ENCODE results near the gene SHMT2.

SHMT2 gene

GRCh38 chr12:57266681-57267080 lies 37.2 kb downstream of the SHMT2 start:
- ATAC-seq = no peak
- no peak for TF ChIP-seq ZFP3 (CRISPR knock-in tag; IDR thresholded peaks at IDR 0.05)
- no peak for TF ChIP-seq TSHZ2 (CRISPR knock-in tag; IDR thresholded peaks at IDR 0.05)
- no peak for TF ChIP-seq ARNTL (CRISPR knock-in tag; IDR thresholded peaks at IDR 0.05; ENCODE audit: borderline replicate concordance, low read depth)
- no peak for TF ChIP-seq ZNF565 (CRISPR knock-in tag; conservative IDR thresholded peaks at IDR 0.05; ENCODE audit: low read depth)
- no peak for TF ChIP-seq SNAI2 (CRISPR knock-in tag; IDR thresholded peaks at IDR 0.05)
- no peak for TF ChIP-seq ZFP30 (CRISPR knock-in tag; IDR thresholded peaks at IDR 0.05)
- no peak for TF ChIP-seq GLIS3 (CRISPR knock-in tag; IDR thresholded peaks at IDR 0.05)
- no peak for TF ChIP-seq CREB5 (CRISPR knock-in tag; IDR thresholded peaks at IDR 0.05; ENCODE audit: low read depth)
- TF ChIP-seq OSR1 (CRISPR knock-in tag; IDR thresholded peaks at IDR 0.05) = no peak
- no peak for TF ChIP-seq RARB (CRISPR knock-in tag; IDR thresholded peaks at IDR 0.05)
- TF ChIP-seq ZC3H10 (CRISPR knock-in tag; IDR thresholded peaks at IDR 0.05) = no peak
- no peak for TF ChIP-seq TCF4 (CRISPR knock-in tag; IDR thresholded peaks at IDR 0.05; ENCODE audit: borderline replicate concordance)

- TF ChIP-seq CSDC2 (CRISPR knock-in tag; IDR thresholded peaks at IDR 0.05) = no peak
- TF ChIP-seq ZNF70 (CRISPR knock-in tag; IDR thresholded peaks at IDR 0.05) = no peak
- no peak for TF ChIP-seq ZFP30 (CRISPR knock-in tag; IDR thresholded peaks at IDR 0.05)
- TF ChIP-seq CREB5 (CRISPR knock-in tag; IDR thresholded peaks at IDR 0.05; ENCODE audit: low read depth) = no peak
- no peak for TF ChIP-seq ZNF565 (CRISPR knock-in tag; conservative IDR thresholded peaks at IDR 0.05; ENCODE audit: low read depth)
- TF ChIP-seq OSR1 (CRISPR knock-in tag; IDR thresholded peaks at IDR 0.05) = no peak
- TF ChIP-seq PPARA (CRISPR knock-in tag; IDR thresholded peaks at IDR 0.05; ENCODE audit: borderline replicate concordance) = no peak
- TF ChIP-seq ZFP3 (CRISPR knock-in tag; IDR thresholded peaks at IDR 0.05) = no peak
- TF ChIP-seq, protein P1, sequence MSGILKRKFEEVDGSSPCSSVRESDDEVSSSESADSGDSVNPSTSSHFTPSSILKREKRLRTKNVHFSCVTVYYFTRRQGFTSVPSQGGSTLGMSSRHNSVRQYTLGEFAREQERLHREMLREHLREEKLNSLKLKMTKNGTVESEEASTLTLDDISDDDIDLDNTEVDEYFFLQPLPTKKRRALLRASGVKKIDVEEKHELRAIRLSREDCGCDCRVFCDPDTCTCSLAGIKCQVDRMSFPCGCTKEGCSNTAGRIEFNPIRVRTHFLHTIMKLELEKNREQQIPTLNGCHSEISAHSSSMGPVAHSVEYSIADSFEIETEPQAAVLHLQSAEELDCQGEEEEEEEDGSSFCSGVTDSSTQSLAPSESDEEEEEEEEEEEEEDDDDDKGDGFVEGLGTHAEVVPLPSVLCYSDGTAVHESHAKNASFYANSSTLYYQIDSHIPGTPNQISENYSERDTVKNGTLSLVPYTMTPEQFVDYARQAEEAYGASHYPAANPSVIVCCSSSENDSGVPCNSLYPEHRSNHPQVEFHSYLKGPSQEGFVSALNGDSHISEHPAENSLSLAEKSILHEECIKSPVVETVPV (CRISPR knock-in tag; IDR thresholded peaks at IDR 0.05) = no peak
- TF ChIP-seq RARB (CRISPR knock-in tag; IDR thresholded peaks at IDR 0.05) = no peak
- no peak for TF ChIP-seq GLIS3 (CRISPR knock-in tag; IDR thresholded peaks at IDR 0.05)
- no peak for TF ChIP-seq TCF4 (CRISPR knock-in tag; IDR thresholded peaks at IDR 0.05; ENCODE audit: borderline replicate concordance)
- TF ChIP-seq ZNF8 (CRISPR knock-in tag; IDR thresholded peaks at IDR 0.05) = no peak
- TF ChIP-seq ISL1 (CRISPR knock-in tag; IDR thresholded peaks at IDR 0.05) = no peak
- no peak for TF ChIP-seq BACH2 (CRISPR knock-in tag; IDR thresholded peaks at IDR 0.05; ENCODE audit: borderline replicate concordance)
- TF ChIP-seq ESRRG (CRISPR knock-in tag; IDR thresholded peaks at IDR 0.05) = no peak
- no peak for ATAC-seq
These were observed 38.8 kb downstream of the SHMT2 start for GRCh38 chr12:57268264-57268663.

DNA sequence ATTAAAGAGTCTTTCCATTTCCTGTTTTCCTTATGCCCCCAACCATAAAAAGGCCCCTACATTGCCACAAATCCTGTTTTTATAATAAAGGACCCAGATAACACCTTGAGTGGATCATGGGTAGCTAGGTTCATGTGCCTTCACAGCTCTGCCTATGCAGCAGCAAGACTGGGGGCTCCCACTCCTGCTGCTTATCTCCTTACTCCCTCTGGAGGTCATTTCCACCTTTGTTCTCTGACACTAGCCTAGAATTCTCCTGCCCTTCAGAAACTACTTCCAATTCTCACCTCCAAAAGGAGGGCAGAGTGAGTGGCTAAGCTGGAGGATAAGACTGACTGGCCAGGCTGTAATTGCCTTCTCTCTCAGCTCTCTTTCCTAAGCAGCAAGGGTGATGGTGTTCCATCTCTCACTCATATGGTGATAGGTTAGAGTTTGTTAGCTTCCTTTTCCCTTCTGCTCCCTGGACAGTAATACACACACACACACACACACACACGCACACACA lies 41.5 kb downstream of the SHMT2 start:
- TF ChIP-seq ZFP30 (CRISPR knock-in tag; IDR thresholded peaks at IDR 0.05) = no peak
- no peak for TF ChIP-seq ARNTL (CRISPR knock-in tag; IDR thresholded peaks at IDR 0.05; ENCODE audit: borderline replicate concordance, low read depth)
- 0 out of 3 replicates have a peak, but pooled peaks have one; percentile 33 for ATAC-seq

DNA sequence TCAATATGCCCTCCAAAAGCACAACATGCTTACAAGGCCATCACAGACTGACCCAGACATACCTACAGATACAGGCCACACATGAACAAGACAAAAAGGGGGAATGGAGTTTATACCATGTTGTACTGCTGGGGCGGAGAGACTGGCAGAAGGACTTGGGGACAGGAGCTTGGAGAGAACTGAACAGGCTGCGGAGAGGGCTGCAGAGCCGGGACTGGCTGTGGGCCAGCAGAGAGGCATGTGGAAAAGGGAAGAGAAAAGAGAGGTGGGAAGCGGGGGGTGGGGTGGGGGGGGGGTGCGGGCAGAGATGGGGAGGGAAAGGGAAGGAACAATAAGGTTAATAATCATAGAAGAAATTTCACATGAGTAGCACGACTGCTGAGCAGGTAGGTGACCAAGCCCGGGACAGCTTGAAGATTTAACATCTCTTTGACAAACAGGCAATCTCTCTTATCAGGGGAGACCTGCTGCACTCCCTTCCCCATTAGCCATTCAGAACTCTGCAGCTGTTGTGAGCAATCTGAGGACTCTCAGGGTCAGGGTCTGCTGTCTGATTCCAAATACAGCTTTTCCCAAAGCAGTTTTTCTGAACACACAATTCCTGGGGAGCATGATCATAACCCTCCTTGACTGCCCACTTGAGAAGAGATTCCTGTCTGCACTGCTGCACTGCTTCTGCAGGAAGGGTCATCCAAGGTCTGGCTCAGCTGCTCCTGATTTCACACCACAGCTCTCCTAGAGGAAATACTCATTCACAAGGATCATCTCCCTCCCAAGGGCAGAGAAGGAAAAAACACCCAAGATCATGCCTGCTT lies 43.0 kb downstream of the SHMT2 start:
- no peak for TF ChIP-seq TCF4 (CRISPR knock-in tag; IDR thresholded peaks at IDR 0.05; ENCODE audit: borderline replicate concordance)
- no peak for TF ChIP-seq RARB (CRISPR knock-in tag; IDR thresholded peaks at IDR 0.05)
- no peak for TF ChIP-seq ZFP3 (CRISPR knock-in tag; IDR thresholded peaks at IDR 0.05)
- no peak for TF ChIP-seq ZC3H10 (CRISPR knock-in tag; IDR thresholded peaks at IDR 0.05)
- TF ChIP-seq ZNF70 (CRISPR knock-in tag; IDR thresholded peaks at IDR 0.05) = no peak
- no peak for TF ChIP-seq TOX (CRISPR knock-in tag; IDR thresholded peaks at IDR 0.05; ENCODE audit: borderline replicate concordance)
- no peak for TF ChIP-seq ARNTL (CRISPR knock-in tag; IDR thresholded peaks at IDR 0.05; ENCODE audit: borderline replicate concordance, low read depth)
- TF ChIP-seq CSDC2 (CRISPR knock-in tag; IDR thresholded peaks at IDR 0.05) = no peak
- no peak for TF ChIP-seq ESRRG (CRISPR knock-in tag; IDR thresholded peaks at IDR 0.05)
- TF ChIP-seq SNAI2 (CRISPR knock-in tag; IDR thresholded peaks at IDR 0.05) = no peak
- TF ChIP-seq ZNF565 (CRISPR knock-in tag; conservative IDR thresholded peaks at IDR 0.05; ENCODE audit: low read depth) = no peak
- peak; percentile 75 for ATAC-seq
